OCI-LY3 (cell line): ENCODE measurements around the gene PDXK.

Experiments
- CTCF ChIP-seq: fragments of 200-600, 300-600 bp; sonication (generic); IDR thresholded peaks from 2 replicates; pipeline ENCODE4 v1.5.1; 2014; ENCODE audit warnings: antibody characterized with exemption, low read length, low read depth
- EZH2phosphoT487 ChIP-seq: fragments of 200-600 bp; shearing (Covaris generic); IDR thresholded peaks from 2 replicates; pipeline ENCODE4 v1.6.1; 2018; ENCODE audit warnings: antibody characterized with exemption, mixed run types, low read depth

GRCh38 chr21:43802713-43803313 is 83.9 kb downstream of the PDXK start:
- TF ChIP-seq CTCF (no peak), EZH2phosphoT487 (no peak)
